HG03045 (cell line): ENCODE data around the gene UBASH3B.

Experiments
- ATAC-seq: cut with Tn5 transposase; IDR thresholded peaks from one replicate; pipeline ENCODE4 v1.9.1; 2021; ENCODE audit warnings: mild to moderate bottlenecking, moderate library complexity; ENCODE audit not compliant: unreplicated experiment

UBASH3B gene

GRCh38 chr11:122673701-122674100 lies 18.2 kb downstream of the UBASH3B start:
- no peak for ATAC-seq

GRCh38 chr11:122676638-122677037 lies 21.1 kb downstream of the UBASH3B start:
- ATAC-seq = no peak

GRCh38 chr11:122677256-122677655 lies 21.7 kb downstream of the UBASH3B start:
- no peak for ATAC-seq

GRCh38 chr11:122678406-122678805 lies 22.9 kb downstream of the UBASH3B start:
- ATAC-seq = no peak

GRCh38 chr11:122679466-122679865 lies 23.9 kb downstream of the UBASH3B start:
- ATAC-seq = no peak

GRCh38 chr11:122681070-122681469 lies 25.5 kb downstream of the UBASH3B start:
- no peak for ATAC-seq

- no peak for ATAC-seq
These were observed 26.2 kb downstream of the UBASH3B start for GRCh38 chr11:122681735-122682134.

GRCh38 chr11:122682464-122682863 lies 26.9 kb downstream of the UBASH3B start:
- ATAC-seq = no peak

- ATAC-seq = no peak
These were observed 29.5 kb downstream of the UBASH3B start for GRCh38 chr11:122685041-122685440.

GRCh38 chr11:122686111-122686510 lies 30.6 kb downstream of the UBASH3B start:
- no peak for ATAC-seq

- no peak for ATAC-seq
These were observed 34.9 kb downstream of the UBASH3B start for GRCh38 chr11:122690384-122690783.

- ATAC-seq = no peak
These were observed 35.5 kb downstream of the UBASH3B start for GRCh38 chr11:122690801-122691548.

GRCh38 chr11:122691549-122692150 lies 36.1 kb downstream of the UBASH3B start:
- no peak for ATAC-seq

- no peak for ATAC-seq
These were observed 36.9 kb downstream of the UBASH3B start for GRCh38 chr11:122692444-122692843.

- no peak for ATAC-seq
These were observed 39.6 kb downstream of the UBASH3B start for GRCh38 chr11:122695076-122695615.

GRCh38 chr11:122696662-122697061 lies 41.1 kb downstream of the UBASH3B start:
- ATAC-seq = no peak

GRCh38 chr11:122697636-122698167 lies 42.2 kb downstream of the UBASH3B start:
- ATAC-seq = peak; percentile 53

GRCh38 chr11:122698392-122698791 lies 42.9 kb downstream of the UBASH3B start:
- no peak for ATAC-seq

GRCh38 chr11:122700666-122701065 lies 45.1 kb downstream of the UBASH3B start:
- no peak for ATAC-seq

- ATAC-seq = no peak
These were observed 45.6 kb downstream of the UBASH3B start for GRCh38 chr11:122701143-122701542.

GRCh38 chr11:122703541-122704272 lies 48.2 kb downstream of the UBASH3B start:
- ATAC-seq = no peak
